ENCODE data around the gene OLFM2.

- TF ChIP-seq EZH2 (IDR thresholded peaks at IDR 0.05; ENCODE audit: borderline replicate concordance, low read depth, low read length) = no peak
- TF ChIP-seq RFX5 (IDR thresholded peaks at IDR 0.05; ENCODE audit: low read depth, low read length) = no peak
- no peak for TF ChIP-seq JUNB (CRISPR knock-in tag; conservative IDR thresholded peaks at IDR 0.05)
- TF ChIP-seq TGIF2 (CRISPR knock-in tag; IDR thresholded peaks at IDR 0.05) = no peak
- TF ChIP-seq SRF (CRISPR knock-in tag; IDR thresholded peaks at IDR 0.05) = no peak
- TF ChIP-seq CTCF (IDR thresholded peaks at IDR 0.05 in 2 of 3, conservative IDR thresholded peaks at IDR 0.05 in 1 of 3; ENCODE audit: insufficient read depth in 2 of 3, low read depth in 1 of 3, low read length in 3 of 3) = no peak
- no peak for TF ChIP-seq CCNT2 (IDR thresholded peaks at IDR 0.05; ENCODE audit: borderline replicate concordance, extremely low read depth, insufficient read length, low read depth, low read length)
- TF ChIP-seq FOXK2 (conservative IDR thresholded peaks at IDR 0.05 in 1 of 2, IDR thresholded peaks at IDR 0.05 in 1 of 2; ENCODE audit: low read depth in 2 of 2) = no peak
Measured at GRCh38 chr19:9914001-9914314, 22.4 kb downstream of the OLFM2 start.
